H1 (cell line): Measurements from ENCODE around the gene KCNIP2. TPM values are rescaled to one million over a fixed set of nuclear protein-coding genes. Genes with fewer than 3 reads are reported as not detected.

Source experiments
- BACH1 ChIP-seq: IDR thresholded peaks from 2 replicates; pipeline ENCODE4 v1.6.1; 2012; ENCODE audit warnings: low read length, improper control_type of control experiment
- BRCA1 ChIP-seq: IDR thresholded peaks from 2 replicates; pipeline ENCODE4 v1.6.1; 2012; ENCODE audit warnings: low read depth, low read length, improper control_type of control experiment
- CEBPB ChIP-seq: IDR thresholded peaks from 2 replicates; pipeline ENCODE4 v1.6.1; 2012; ENCODE audit warnings: low read depth, low read length
- CHD2 ChIP-seq: IDR thresholded peaks from 2 replicates; pipeline ENCODE4 v1.6.1; 2012; ENCODE audit warnings: low read length, improper control_type of control experiment
- GABPA ChIP-seq: IDR thresholded peaks from 2 replicates; pipeline ENCODE4 v1.6.1; 2011; ENCODE audit warnings: mild to moderate bottlenecking, low read length, moderate library complexity, borderline replicate concordance; ENCODE audit not compliant: insufficient read depth
- HDAC6 ChIP-seq: IDR thresholded peaks from one replicate; pipeline ENCODE4 v1.7.1; 2012; ENCODE audit warnings: low read depth, mild to moderate bottlenecking, inconsistent platforms, low read length, moderate library complexity
- JUN ChIP-seq: IDR thresholded peaks from 2 replicates; pipeline ENCODE4 v1.6.1; 2011; ENCODE audit warnings: low read depth, mild to moderate bottlenecking, improper control_type of control experiment, low read length
- KDM1A ChIP-seq: fragments of 200-600, 300-600 bp; sonication (generic); IDR thresholded peaks from 2 replicates; pipeline ENCODE4 v1.7.1; 2016; ENCODE audit warnings: mild to moderate bottlenecking, low read length, borderline replicate concordance
- SIRT6 ChIP-seq: IDR thresholded peaks from one replicate; pipeline ENCODE4 v1.7.1; 2012; ENCODE audit warnings: low read length, inconsistent platforms
- SP2 ChIP-seq: IDR thresholded peaks from 2 replicates; pipeline ENCODE4 v1.6.1; 2012; ENCODE audit warnings: mild to moderate bottlenecking, low read length, inconsistent platforms
- TAF7 ChIP-seq: optimal IDR thresholded peaks from 2 replicates; pipeline ENCODE3; 2011; ENCODE audit warnings: low read depth, mild to moderate bottlenecking, inconsistent platforms, low read length, moderate library complexity, borderline replicate concordance
- polyA plus RNA-seq, 7 experiments: library from polyadenylated mRNA; depleted of rRNA in 3 of 7; stranded (reverse) in 5 of 7; unstranded in 2 of 7; fragments of >200 nt in 5 of 7; fragments of 200-250 nt in 2 of 7; gene quantifications; 1 replicate in 5 of 7; 2 replicates in 1 of 7; 4 replicates in 1 of 7; pipeline versions ENCODE4 v1.2.1 to v1.2.3, GENCODE V29; 2011 to 2013; ENCODE audit warnings: missing spikeins in 2 of 7, mixed read lengths in 2 of 7
- total RNA-seq: library from RNA; stranded (reverse); fragmentation: NEBNext Ultra II Directional; extraction: Animal tissue kit (Norgen Biotek cat#: 25700); gene quantifications from 2 replicates; pipeline ENCODE4 v1.2.1, GENCODE V29; 2021

KCNIP2 gene
- total and polyA plus RNA-seq, 2 of the 8 experiments (the other 6 are each of a cell fraction or from before 2014, with no cell fraction given), result 2.7 to 6.0 TPM

GRCh38 chr10:101781984-101782810, 61.4 kb downstream of the KCNIP2 start (continued):
- no peak for TF ChIP-seq JUN
- no peak for TF ChIP-seq BRCA1
- no peak for TF ChIP-seq HDAC6
- TF ChIP-seq KDM1A, result no peak
- no peak for TF ChIP-seq TAF7
- TF ChIP-seq SIRT6, result no peak
- TF ChIP-seq BACH1, result no peak
- TF ChIP-seq CEBPB, result no peak
- TF ChIP-seq GABPA, result no peak
- no peak for TF ChIP-seq SP2
- no peak for TF ChIP-seq CHD2
